ENCODE results near the gene HESX1. TPM values are rescaled to one million over a fixed set of nuclear protein-coding genes. Genes with fewer than 3 reads are reported as not detected.

Gene HESX1
- total RNA-seq, 1 donor from 2014 or later, result 42.1 TPM

DNA sequence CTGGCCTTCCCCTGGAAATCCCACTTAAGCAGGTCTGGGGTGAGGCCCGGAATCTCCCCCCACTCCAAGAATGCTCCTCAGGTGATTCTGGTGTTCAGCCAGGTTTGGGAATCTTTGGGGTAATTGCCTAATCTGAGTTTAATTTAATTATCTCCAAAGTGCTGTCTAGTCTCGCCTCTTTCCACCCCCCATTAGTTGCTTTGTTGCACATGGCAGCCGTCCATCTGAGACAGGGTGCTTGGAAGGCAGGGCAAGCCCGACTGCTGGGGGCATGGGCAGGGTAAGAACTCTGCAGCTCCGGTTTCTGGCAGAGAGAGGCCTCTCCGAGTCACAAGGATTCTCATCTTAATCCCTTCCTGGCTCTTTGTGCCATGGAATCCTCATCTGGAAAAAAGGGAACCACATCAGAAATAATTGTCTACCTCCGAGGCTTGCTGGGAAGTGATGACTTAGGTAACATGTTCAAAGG lies 49.6 kb downstream of the HESX1 start:
- no peaks in the 10 kb centered on the region for H3K36me3 ChIP-seq
- H4K20me1 ChIP-seq (ENCODE audit: low read depth), result peaks cover 66% of the 10 kb centered on the region
- H3K4me1 ChIP-seq, result peaks cover 51% of the 10 kb centered on the region
- H3K79me2 ChIP-seq (ENCODE audit: low read depth), result peaks cover 67% of the 10 kb centered on the region
- peaks cover 19% of the 10 kb centered on the region for H3K27me3 ChIP-seq
- Mint-ChIP-seq H3K4me1 (peaks cover 83% of the 10 kb centered on the region), H3K27ac (peak overlapping the region; percentile 100), H3K4me3 (peak overlapping the region; percentile 85), H3K36me3 (peaks cover 17% of the 10 kb centered on the region), H3K9me3 (no peaks in the 10 kb centered on the region), H3K27me3 (ENCODE audit: insufficient read depth, low read depth) (peaks cover 2% of the 10 kb centered on the region)
- no peaks in the 10 kb centered on the region for H3K9me3 ChIP-seq (ENCODE audit: low read depth)
- H3K27ac ChIP-seq, result peak overlapping the region; percentile 44
- H3K4me2 ChIP-seq, result peak overlapping the region; percentile 63
- H2AFZ ChIP-seq (replicated peaks), result no peak overlapping the region
- H3K4me3 ChIP-seq, result peak overlapping the region; percentile 9
- DNase-seq (ENCODE audit: low spot score), result peak; percentile 61
- H3K9ac ChIP-seq, result no peak overlapping the region
- H3F3A ChIP-seq (ENCODE audit: low read depth), result peaks cover 31% of the 10 kb centered on the region
- TF ChIP-seq EZH2phosphoT487 (IDR thresholded peaks at IDR 0.05) (no peak), EZH2 (IDR thresholded peaks at IDR 0.05) (no peak)
- TF ChIP-seq, protein P1, sequence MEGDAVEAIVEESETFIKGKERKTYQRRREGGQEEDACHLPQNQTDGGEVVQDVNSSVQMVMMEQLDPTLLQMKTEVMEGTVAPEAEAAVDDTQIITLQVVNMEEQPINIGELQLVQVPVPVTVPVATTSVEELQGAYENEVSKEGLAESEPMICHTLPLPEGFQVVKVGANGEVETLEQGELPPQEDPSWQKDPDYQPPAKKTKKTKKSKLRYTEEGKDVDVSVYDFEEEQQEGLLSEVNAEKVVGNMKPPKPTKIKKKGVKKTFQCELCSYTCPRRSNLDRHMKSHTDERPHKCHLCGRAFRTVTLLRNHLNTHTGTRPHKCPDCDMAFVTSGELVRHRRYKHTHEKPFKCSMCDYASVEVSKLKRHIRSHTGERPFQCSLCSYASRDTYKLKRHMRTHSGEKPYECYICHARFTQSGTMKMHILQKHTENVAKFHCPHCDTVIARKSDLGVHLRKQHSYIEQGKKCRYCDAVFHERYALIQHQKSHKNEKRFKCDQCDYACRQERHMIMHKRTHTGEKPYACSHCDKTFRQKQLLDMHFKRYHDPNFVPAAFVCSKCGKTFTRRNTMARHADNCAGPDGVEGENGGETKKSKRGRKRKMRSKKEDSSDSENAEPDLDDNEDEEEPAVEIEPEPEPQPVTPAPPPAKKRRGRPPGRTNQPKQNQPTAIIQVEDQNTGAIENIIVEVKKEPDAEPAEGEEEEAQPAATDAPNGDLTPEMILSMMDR (IDR thresholded peaks at IDR 0.05), result no peak

Other genes with a start within 250 kb of the HESX1 start
- 0.12 and 0.17 TPM in 2 replicates for gene SPATA12, start 139.3 kb downstream of the HESX1 start, total RNA-seq (ENCODE audit: low replicate concordance)
- gene IL17RD, start 34.6 kb downstream of the HESX1 start, total RNA-seq (ENCODE audit: low replicate concordance), result 26.1 and 33.6 TPM in 2 replicates
- gene APPL1, start 27.8 kb upstream of the HESX1 start, total RNA-seq (ENCODE audit: low replicate concordance), result 29.0 and 42.3 TPM in 2 replicates
- not detected in 2 replicates for gene ASB14, start 92.7 kb upstream of the HESX1 start, total RNA-seq (ENCODE audit: low replicate concordance)